T-helper 1 cell (primary cell): Measurements from ENCODE around the gene GPATCH4.
"Not testable (repeated sequence)": the region's sequence is repeated elsewhere in the genome, so short reads cannot be mapped to it uniquely, and the experiment has no call there.

Experiments
- DNase-seq, 5 donors: peaks; one replicate each; pipeline ENCODE4 v3.0.0-alpha.2; 2012 to 2020

GPATCH4 gene

DNA sequence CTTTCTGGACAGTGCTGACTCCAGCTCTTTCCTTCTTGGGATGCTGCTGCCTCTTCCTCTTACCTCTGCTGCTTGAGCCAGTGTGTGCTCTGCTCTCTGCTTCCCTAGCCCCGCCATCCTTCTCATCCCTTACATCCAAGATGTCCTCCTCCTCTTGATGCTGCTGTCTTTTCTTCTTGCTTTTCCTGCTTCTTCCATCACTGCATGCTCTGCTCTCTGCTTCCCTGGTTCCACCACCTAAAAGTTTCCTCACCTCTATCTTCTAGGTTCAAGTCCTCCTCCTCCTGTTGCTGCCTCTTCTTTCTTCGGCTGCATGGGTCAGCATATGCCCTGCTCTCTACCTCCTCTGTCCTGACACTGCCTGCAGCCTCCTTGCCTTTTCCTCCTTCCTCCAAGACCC lies 6.3 kb downstream of the GPATCH4 start:
- DNase-seq, result no peak

DNA sequence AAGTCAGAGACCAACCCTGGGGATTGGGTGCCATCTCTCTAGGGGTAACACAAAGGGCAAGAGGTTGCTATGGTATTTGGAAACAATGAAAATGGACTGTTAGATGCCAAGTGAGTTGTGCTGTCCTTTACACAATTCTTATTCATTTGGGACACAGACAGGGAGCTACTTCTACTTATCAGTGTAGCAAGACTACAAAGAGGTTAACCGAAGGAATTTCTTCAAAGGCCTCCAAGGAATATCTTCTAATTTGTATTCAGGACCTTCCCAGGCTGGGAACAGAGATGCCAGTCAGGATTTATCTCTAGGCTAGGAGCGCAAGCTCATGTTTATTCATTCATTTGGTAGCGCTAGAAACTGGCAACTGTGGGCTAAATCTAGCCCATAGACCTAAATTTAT lies 7.1 kb downstream of the GPATCH4 start:
- DNase-seq, result no peak

- no peak for DNase-seq
These were observed 7.7 kb downstream of the GPATCH4 start for GRCh38 chr1:156593661-156593989.

DNA sequence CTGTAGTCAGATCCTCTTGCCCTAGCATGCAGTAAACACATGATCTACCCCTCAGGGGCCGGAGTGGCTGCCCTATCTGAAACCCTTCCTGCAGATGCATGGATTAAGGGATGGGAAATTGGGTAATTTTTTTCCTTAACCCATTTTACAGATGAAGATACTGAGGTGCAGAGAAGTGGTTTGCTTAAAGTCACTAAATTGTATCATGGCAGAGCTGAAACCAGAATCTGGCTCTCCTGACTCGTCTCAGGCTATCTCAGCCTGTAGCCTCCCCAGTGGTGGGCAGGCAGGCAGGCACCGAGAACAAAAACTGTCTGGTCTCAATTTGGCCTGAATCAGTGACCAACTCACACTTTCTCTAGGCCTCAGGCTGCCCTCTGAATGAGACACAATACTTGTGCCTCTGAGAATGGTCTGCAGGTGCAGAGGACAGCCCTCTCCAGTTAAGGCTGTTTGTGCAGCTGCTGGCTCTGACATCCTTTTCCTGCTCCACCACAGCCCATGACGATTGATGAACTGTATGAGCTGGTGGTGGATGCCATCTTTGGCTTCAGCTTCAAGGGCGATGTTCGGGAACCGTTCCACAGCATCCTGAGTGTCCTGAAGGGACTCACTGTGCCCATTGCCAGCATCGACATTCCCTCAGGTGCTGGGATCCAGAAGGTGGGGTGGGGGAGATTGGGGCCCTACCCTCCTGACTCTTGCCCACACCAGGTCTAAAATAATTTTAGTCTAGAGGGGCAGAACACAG lies 8.2 kb downstream of the GPATCH4 start:
- DNase-seq, result no peak

DNA sequence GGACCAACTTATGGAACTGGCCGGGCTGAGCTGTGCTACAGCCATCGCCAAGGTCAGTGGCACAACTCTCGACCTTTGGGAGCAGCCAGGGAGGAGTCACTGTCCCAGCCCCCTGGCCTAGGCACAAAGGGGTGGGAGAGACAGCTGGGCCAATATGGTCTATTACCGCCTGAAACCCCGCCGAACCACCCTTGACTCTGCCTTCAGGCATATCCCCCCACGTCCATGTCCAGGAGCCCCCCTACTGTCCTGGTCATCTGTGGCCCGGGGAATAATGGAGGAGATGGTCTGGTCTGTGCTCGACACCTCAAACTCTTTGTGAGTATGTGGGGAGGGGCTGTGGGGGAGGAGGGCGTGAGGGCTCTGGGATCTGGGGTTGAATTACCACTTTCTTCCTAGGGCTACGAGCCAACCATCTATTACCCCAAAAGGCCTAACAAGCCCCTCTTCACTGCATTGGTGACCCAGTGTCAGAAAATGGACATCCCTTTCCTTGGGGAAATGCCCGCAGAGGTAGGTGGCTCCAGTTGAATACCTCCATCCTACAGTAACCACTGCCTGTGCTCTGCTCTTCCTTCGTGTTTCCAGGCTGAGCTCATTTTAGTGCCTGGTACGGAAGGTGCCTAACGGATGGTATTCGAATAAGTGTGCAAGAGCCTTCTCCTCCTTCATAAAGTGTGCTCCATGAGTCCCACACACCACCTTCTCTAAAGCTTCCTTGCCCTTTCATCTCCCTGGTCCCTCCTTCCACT lies 8.9 kb downstream of the GPATCH4 start:
- DNase-seq, result no peak

DNA sequence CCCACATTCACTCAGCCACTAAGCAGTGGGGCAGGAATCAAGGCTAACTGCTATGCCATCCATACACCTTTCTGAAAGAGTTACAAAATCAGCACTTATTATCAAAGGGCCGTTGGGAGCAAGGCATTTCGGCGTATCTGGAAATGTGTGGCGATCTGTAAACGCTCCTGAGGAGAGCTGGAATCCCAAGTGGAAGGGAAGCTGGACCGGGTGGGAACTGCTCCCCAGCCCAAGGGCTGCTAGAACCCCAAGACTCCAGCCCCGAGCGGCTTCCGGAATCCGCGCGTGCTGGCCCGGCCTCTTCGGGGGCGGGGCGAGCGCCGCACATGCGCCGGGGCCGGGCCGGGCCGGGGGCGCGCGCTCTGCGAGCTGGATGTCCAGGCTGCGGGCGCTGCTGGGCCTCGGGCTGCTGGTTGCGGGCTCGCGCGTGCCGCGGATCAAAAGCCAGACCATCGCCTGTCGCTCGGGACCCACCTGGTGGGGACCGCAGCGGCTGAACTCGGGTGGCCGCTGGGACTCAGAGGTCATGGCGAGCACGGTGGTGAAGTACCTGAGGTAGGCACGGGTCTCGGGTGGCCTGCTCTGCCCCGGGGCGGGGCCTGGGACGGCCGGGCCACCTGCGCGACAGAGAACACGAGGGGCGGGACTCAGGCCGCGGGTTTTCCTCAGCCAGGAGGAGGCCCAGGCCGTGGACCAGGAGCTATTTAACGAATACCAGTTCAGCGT lies 9.7 kb downstream of the GPATCH4 start, which contains the start of gene NAXE:
NAXE (plus strand) TSS at position 345 of the 726 bp plus-strand sequence; CDS start at position 374, 29 bp downstream.
- peak; percentile 47 to 72 (median 57) for DNase-seq

DNA sequence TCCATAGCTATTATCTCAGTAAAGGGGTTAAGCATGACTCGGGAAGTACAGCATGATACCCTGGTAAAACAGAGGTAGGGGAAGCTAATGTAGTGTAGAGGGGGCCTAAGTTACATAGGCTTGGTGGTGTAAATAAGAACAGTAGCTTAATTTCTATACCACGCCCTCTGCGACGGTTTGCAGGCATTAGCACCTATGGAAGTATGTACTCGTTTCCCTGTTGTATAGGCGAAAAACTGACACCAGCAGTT lies 10.2 kb downstream of the GPATCH4 start:
- DNase-seq, result no peak

GRCh38 chr1:156590326-156591180 lies 10.7 kb downstream of the GPATCH4 start:
- DNase-seq, result no peak

GRCh38 chr1:156589546-156589945 lies 11.7 kb downstream of the GPATCH4 start:
- DNase-seq, result no peak

DNA sequence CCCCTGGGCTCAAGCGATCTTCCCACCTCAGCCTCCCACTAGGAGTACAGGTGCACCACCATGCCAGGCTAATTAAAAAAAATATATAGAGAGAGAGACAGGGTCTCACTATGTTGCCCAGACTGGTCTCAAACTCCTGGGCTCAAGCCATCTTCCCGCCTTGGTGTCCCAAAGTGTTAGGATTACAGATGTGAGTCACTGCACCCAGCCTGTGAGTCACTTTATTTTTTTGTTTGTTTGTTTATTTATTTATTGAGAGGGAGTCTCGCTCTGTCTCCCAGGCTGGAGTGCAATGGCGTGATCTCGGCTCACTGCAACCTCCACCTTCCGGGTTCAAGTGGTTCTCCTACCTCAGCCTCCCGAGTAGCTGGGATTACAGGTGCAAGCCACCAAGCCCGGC lies 13.4 kb downstream of the GPATCH4 start:
- DNase-seq, result not testable (repeated sequence)

GRCh38 chr1:156586892-156587477 lies 14.3 kb downstream of the GPATCH4 start:
- DNase-seq, result no peak

- DNase-seq, result no peak
These were observed 15.0 kb downstream of the GPATCH4 start for GRCh38 chr1:156586323-156586722.

DNA sequence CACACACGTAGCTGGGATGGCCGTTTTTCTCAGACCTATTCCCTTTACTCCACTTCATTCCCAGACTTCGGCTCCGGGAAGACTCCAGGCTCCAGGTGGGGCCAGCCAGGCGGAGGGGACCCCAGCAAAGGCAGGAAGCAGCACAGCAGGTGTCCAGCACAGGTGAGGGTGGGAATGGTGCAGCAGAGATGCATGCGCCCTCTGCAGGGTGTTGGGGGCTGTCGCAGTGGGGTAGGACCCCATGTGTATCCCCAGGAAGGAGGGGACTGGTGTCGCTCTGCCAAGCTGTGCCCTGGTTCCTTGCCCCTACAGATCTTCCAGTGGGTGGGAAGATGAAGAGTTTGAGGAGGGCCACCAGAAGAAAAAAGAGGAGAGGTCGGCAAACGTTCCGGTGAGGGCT lies 16.5 kb downstream of the GPATCH4 start:
- no peak for DNase-seq

- DNase-seq, result peak; percentile 32 to 75 (median 63)
These were observed 17.3 kb downstream of the GPATCH4 start for GRCh38 chr1:156583821-156584622.

DNA sequence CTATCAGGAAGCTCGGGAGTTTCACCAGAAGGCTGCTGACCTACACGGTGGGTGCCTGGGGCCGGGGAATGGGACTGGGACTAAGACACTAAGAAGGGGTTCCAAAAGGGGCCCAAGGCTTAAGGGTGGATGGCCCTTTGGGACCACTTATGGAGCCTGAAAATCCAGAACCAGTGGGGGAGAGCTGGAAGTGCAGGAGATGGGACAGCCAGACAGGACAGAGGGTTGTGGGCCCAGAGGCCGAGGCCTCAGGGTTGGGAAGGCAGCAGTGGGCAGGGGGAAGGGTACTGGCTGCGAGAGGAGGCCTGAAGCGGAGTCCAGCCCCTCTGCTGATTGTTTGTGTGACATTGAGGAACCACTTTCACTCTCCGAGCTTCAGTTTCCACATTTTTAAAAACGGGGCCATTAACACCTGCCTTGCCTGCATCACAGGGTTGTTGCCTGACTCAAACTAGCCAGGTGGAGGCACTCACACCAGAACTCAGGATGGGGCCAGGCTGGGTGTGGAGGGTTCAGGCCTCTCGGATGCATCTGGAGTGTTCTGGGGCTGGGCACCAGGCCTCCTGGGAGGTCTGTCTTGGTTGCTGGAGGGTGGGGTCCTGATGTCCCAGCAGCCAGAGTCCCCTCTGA lies 18.8 kb downstream of the GPATCH4 start:
- no peak for DNase-seq

GRCh38 chr1:156581661-156582387 lies 19.5 kb downstream of the GPATCH4 start:
- DNase-seq, result no peak

GRCh38 chr1:156579472-156579871 lies 21.8 kb downstream of the GPATCH4 start, which contains the start of gene TTC24:
TTC24 (plus strand) TSS chr1:156579723; CDS start chr1:156581365, 1,642 bp downstream.
- DNase-seq, result no peak

DNA sequence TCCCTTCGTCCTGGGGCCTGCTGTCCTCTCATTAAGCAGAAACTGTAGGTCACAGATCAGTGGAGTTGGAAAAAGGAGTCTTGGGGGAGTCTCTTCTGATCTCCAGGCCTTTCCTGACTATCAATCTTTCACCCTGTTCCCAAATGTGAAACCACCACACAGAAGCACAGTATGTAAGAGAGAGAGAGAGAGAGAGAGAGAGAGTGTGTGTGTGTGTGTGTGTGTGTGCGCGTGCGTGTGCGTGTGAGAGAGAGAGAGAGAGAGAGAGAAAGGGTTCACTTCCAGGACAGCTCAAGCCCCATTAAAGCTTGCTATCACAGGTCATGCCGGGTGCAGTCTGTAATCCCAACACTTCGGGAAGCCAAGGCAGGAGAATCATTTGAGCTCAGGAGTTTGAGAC lies 23.2 kb downstream of the GPATCH4 start:
- DNase-seq, result no peak

DNA sequence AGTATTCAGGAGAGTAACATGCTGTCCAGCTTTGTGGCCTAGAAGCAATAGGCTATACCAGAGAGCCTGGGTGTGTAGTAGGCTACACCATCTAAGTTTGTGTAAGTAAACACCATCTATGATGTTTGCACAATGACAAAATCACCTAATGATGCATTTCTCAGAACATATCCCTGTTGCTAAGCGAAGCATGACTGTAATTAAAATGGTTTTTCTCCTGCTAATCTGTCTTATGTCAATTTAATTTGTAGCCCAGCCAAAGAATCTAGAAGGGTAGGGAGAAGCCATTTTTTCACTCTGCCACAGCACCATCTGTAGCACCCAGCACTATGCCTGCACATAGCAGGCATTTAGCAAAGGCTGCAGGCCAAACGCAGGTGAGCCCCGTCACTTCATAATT lies 23.7 kb downstream of the GPATCH4 start:
- DNase-seq, result no peak

DNA sequence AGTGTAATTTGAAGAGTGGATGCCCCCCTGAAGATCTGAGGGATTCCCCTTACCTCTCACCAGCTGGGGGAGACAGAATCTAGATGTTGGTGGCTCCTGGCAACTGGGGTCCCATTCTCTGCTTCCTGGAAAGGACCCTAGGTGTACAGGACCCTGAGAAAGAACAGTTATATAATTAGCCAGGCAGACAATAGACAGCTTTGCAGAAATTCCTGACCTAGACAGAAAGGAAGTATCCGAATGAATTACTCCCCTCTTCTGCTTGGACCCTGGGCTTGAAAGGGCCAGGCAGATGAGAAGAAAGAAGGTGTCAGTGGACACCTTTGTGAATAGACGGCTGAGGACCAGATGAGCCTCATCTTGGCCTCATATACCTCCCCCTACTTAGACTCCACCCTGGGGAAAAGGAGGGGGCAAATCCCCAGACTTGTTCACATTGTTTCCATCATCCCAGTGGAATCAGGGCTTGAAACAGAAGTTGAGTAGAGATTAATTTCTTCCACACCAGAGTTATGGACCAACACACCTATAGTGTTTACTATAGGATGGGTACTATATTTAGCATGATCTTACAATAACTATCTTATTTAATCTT lies 27.1 kb downstream of the GPATCH4 start:
- DNase-seq, result no peak
